ENCODE results near the gene TMEM132C.

- TF ChIP-seq EZH2phosphoT487 (IDR thresholded peaks at IDR 0.05; ENCODE audit: unreplicated experiment) (no peak), POLR2AphosphoS5 (IDR thresholded peaks at IDR 0.05; ENCODE audit: low read depth) (no peak), CTCF (conservative IDR thresholded peaks at IDR 0.05; ENCODE audit: low read depth in 2 of 2) (no peak), ZNF114 (CRISPR knock-in tag; IDR thresholded peaks at IDR 0.05) (no peak), EZH2 (IDR thresholded peaks at IDR 0.05; ENCODE audit: low read depth, unreplicated experiment) (no peak), REST (IDR thresholded peaks at IDR 0.05; ENCODE audit: unreplicated experiment) (no peak), STAT1 (IDR thresholded peaks at IDR 0.05; ENCODE audit: unreplicated experiment) (no peak), NANOG (IDR thresholded peaks at IDR 0.05; ENCODE audit: borderline replicate concordance) (no peak), CREB1 (CRISPR knock-in tag; IDR thresholded peaks at IDR 0.05; ENCODE audit: low read depth) (no peak), JUNB (IDR thresholded peaks at IDR 0.05; ENCODE audit: unreplicated experiment) (no peak)
- TF ChIP-seq, protein P1, sequence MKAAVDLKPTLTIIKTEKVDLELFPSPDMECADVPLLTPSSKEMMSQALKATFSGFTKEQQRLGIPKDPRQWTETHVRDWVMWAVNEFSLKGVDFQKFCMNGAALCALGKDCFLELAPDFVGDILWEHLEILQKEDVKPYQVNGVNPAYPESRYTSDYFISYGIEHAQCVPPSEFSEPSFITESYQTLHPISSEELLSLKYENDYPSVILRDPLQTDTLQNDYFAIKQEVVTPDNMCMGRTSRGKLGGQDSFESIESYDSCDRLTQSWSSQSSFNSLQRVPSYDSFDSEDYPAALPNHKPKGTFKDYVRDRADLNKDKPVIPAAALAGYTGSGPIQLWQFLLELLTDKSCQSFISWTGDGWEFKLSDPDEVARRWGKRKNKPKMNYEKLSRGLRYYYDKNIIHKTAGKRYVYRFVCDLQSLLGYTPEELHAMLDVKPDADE (IDR thresholded peaks at IDR 0.05): no peak
Measured at GRCh38 chr12:128578045-128578444, 311.1 kb downstream of the TMEM132C start.

All from GM23338 (cell line).